ENCODE data around the gene BNC2.

- TF ChIP-seq EZH2 (IDR thresholded peaks at IDR 0.05) (no peak), POLR2AphosphoS5 (IDR thresholded peaks at IDR 0.05; ENCODE audit: borderline replicate concordance, low read depth, low read length) (no peak), FOXP2 (optimal IDR thresholded peaks at IDR 0.05; ENCODE audit: control extremely low read depth, extremely low read length, insufficient read depth) (no peak)
Measured at GRCh38 chr9:16361939-16362338, 508.5 kb downstream of the BNC2 start.
